Tibial artery (tissue), 4 donors: ENCODE results near the gene TIMP1.

ENCODE experiments used
- DNase-seq, 2 donors: peaks; one replicate each; pipeline ENCODE4 v3.0.0-alpha.2; 2019
- H3K27ac ChIP-seq, 2 donors: fragments of 200-600 bp; sonication (generic) in 1 of 2; 1 replicate in 1 of 2; 2 replicates in 1 of 2; pipeline ENCODE4 v1.5.1; 2018 to 2019; ENCODE audit warnings: mild to moderate bottlenecking in 1 of 2
- H3K27me3 ChIP-seq, 2 donors: fragments of 200-600 bp; sonication (generic) in 1 of 2; one replicate each; pipeline versions ENCODE4 v1.5.1 to v1.6.0; 2016 to 2019
- H3K36me3 ChIP-seq, 3 donors: fragments of 200-600 bp; sonication (generic) in 2 of 3; one replicate each; pipeline ENCODE4 v1.5.1; 2016 to 2019; ENCODE audit warnings: mild to moderate bottlenecking in 2 of 3
- H3K4me1 ChIP-seq, 4 donors: fragments of 200-600 bp; sonication (generic) in 2 of 4; 1 replicate in 3 of 4; 2 replicates in 1 of 4; pipeline ENCODE4 v1.5.1; 2016 to 2019
- H3K4me3 ChIP-seq, 2 donors: fragments of 200-600 bp; sonication (generic) in 1 of 2; 1 replicate in 1 of 2; 2 replicates in 1 of 2; pipeline ENCODE4 v1.5.1; 2018 to 2019; ENCODE audit warnings: mild to moderate bottlenecking in 2 of 2
- H3K9me3 ChIP-seq, 3 donors: fragments of 200-600 bp; sonication (generic) in 1 of 3; one replicate each; pipeline ENCODE4 v1.5.1; 2016 to 2019
- CTCF ChIP-seq, 2 experiments: fragments of 200-600 bp in 1 of 2; fragments of 450-650 bp in 1 of 2; IDR thresholded peaks; one replicate each; pipeline ENCODE4 v1.5.1; 2017 to 2019; ENCODE audit warnings: antibody characterized with exemption in 2 of 2, mild to moderate bottlenecking in 1 of 2, moderate library complexity in 1 of 2
- intact Hi-C: fragments of 100-400 bp; cut with DNase I; formaldehyde crosslinking; loops from one replicate; pipeline ENCODE4 v1.15.0; 2023; ENCODE audit warnings: low total_unique reads

The TIMP1 gene

GRCh38 chrX:47618923-47619485 is 36.8 kb downstream of the TIMP1 start:
- H3K4me1 ChIP-seq = peaks cover 0 to 12% (median 5%) of the 10 kb centered on the region in 4 donors
- intact Hi-C loops = no loop called here
- DNase-seq = no peak
- no peak for TF ChIP-seq CTCF (IDR thresholded peaks at IDR 0.05)
- H3K4me3 ChIP-seq = peak overlapping the region in 1 of 2 donors; percentile 43
- no peak overlapping the region for H3K27ac ChIP-seq
- H3K27me3 ChIP-seq = peaks cover 0 to 7% of the 10 kb centered on the region in 2 donors
- H3K36me3 ChIP-seq = no peaks in the 10 kb centered on the region
- H3K9me3 ChIP-seq = no peaks in the 10 kb centered on the region

- Histone ChIP-seq H3K9me3 (no peaks in the 10 kb centered on the region), H3K27ac (no peak within 1 kb of the TSS), H3K4me1 (peaks cover 0 to 12% (median 5%) of the 10 kb centered on the region in 4 donors), H3K4me3 (peak within 1 kb of the TSS in 1 of 2 donors; percentile 43), H3K27me3 (peaks cover 0 to 7% of the 10 kb centered on the region in 2 donors), H3K36me3 (no peaks in the 10 kb centered on the region)
- peak in 1 of 2 experiments; percentile 11 for TF ChIP-seq CTCF (IDR thresholded peaks at IDR 0.05)
- intact Hi-C loops = no loop called here
- peak; percentile 55 to 80 for DNase-seq
Observed at GRCh38 chrX:47619486-47620302, 37.5 kb downstream of the TIMP1 start, which contains the start of gene SYN1. SYN1 (minus strand) TSS chrX:47619857; CDS start chrX:47619728, 129 bp downstream.

GRCh38 chrX:47620303-47620685 is 38.1 kb downstream of the TIMP1 start:
- Histone ChIP-seq H3K36me3 (no peaks in the 10 kb centered on the region), H3K4me3 (no peak overlapping the region), H3K27ac (no peak overlapping the region), H3K4me1 (peaks cover 0 to 12% (median 5%) of the 10 kb centered on the region in 4 donors), H3K9me3 (no peaks in the 10 kb centered on the region), H3K27me3 (peaks cover 0 to 7% of the 10 kb centered on the region in 2 donors)
- no peak for DNase-seq
- no peak for TF ChIP-seq CTCF (IDR thresholded peaks at IDR 0.05)
- intact Hi-C loops = no loop called here

GRCh38 chrX:47621851-47622250 is 39.6 kb downstream of the TIMP1 start:
- H3K4me1 ChIP-seq = peaks cover 0 to 12% (median 5%) of the 10 kb centered on the region in 4 donors
- TF ChIP-seq CTCF (IDR thresholded peaks at IDR 0.05) = no peak
- DNase-seq = no peak
- intact Hi-C loops = no loop called here
- no peak overlapping the region for H3K27ac ChIP-seq
- no peak overlapping the region for H3K4me3 ChIP-seq
- peaks cover 0 to 7% of the 10 kb centered on the region in 2 donors for H3K27me3 ChIP-seq
- no peaks in the 10 kb centered on the region for H3K36me3 ChIP-seq
- H3K9me3 ChIP-seq = no peaks in the 10 kb centered on the region

GRCh38 chrX:47623540-47624027 is 41.3 kb downstream of the TIMP1 start:
- Histone ChIP-seq H3K27ac (no peak overlapping the region), H3K36me3 (no peaks in the 10 kb centered on the region), H3K27me3 (peaks cover 0 to 7% of the 10 kb centered on the region in 2 donors), H3K4me3 (peak overlapping the region in 1 of 2 donors; percentile 18), H3K4me1 (peaks cover 0 to 12% (median 5%) of the 10 kb centered on the region in 4 donors), H3K9me3 (no peaks in the 10 kb centered on the region)
- peak in 1 of 2 donors; percentile 23 for DNase-seq
- intact Hi-C loops = no loop called here
- TF ChIP-seq CTCF (IDR thresholded peaks at IDR 0.05) = no peak
